SK-N-SH (cell line): ENCODE data around the gene SURF1. TPM values are rescaled to one million over a fixed set of nuclear protein-coding genes. Genes with fewer than 3 reads are reported as not detected.
A peak's percentile ranks its signal among the peaks of the same experiment; 100 is the strongest.
"Not testable (repeated sequence)": the region's sequence is repeated elsewhere in the genome, so short reads cannot be mapped to it uniquely, and the experiment has no call there.

Experiments
- CTCF ChIA-PET: fragments of 300-600, 350-600 bp; formaldehyde crosslinking; extraction: SDS; loops from one replicate; lab custom pipeline; 2021; lab: Yijun Ruan, JAX
- POLR2A ChIA-PET: fragments of 350-600 bp; sonication (Branson Sonifier 250); formaldehyde crosslinking; extraction: SDS; loops from one replicate; lab custom pipeline; 2020; ENCODE audit warnings: antibody characterized with exemption, inconsistent platforms; lab: Yijun Ruan, JAX
- DNase-seq: peaks from one replicate; pipeline ENCODE4 v3.0.0; 2012
- H2AFZ ChIP-seq: fragments of 200-600 bp; sonication (generic); 2 replicates; pipeline ENCODE4 v1.8.1; 2016; ENCODE audit warnings: antibody characterized with exemption, mild to moderate bottlenecking, low read depth
- H3F3A ChIP-seq: fragments of 200-600 bp; sonication (generic); replicated peaks from 2 replicates; pipeline ENCODE3; 2016; ENCODE audit warnings: antibody characterized with exemption, mild to moderate bottlenecking; ENCODE audit not compliant: insufficient read depth
- H3K27ac ChIP-seq, 2 experiments: fragments of 200-500 bp in 1 of 2; fragments of 200-600 bp in 1 of 2; sonication (Bioruptor generic) in 1 of 2; sonication (generic), shearing (Covaris generic) in 1 of 2; 2 replicates each; pipeline versions ENCODE4 v1.5.1 to v1.6.1; 2014 to 2016; ENCODE audit warnings: low read depth in 2 of 2, inconsistent platforms in 1 of 2, low read length in 1 of 2, mild to moderate bottlenecking in 1 of 2, mixed read lengths in 1 of 2
- H3K27me3 ChIP-seq: fragments of 200-600 bp; sonication (generic), shearing (Covaris generic); 2 replicates; pipeline ENCODE4 v1.6.1; 2016; ENCODE audit warnings: mixed run types; ENCODE audit not compliant: insufficient read depth
- H3K36me3 ChIP-seq, 2 experiments: fragments of 200-500 bp in 1 of 2; fragments of 200-600 bp in 1 of 2; sonication (Bioruptor generic) in 1 of 2; sonication (generic) in 1 of 2; replicated peaks in 1 of 2; 2 replicates each; pipeline versions ENCODE3 to v1.5.1; 2014 to 2016; ENCODE audit warnings: low read length in 1 of 2, mild to moderate bottlenecking in 1 of 2; ENCODE audit not compliant: insufficient read depth in 2 of 2, control insufficient read depth in 1 of 2
- H3K4me1 ChIP-seq, 2 experiments: fragments of 200-500 bp in 1 of 2; fragments of 200-600 bp in 1 of 2; sonication (Bioruptor generic) in 1 of 2; sonication (generic), shearing (Covaris generic) in 1 of 2; 2 replicates each; pipeline versions ENCODE4 v1.5.1 to v1.6.1; 2014 to 2016; ENCODE audit warnings: low read depth in 1 of 2, low read length in 1 of 2, mixed run types in 1 of 2; ENCODE audit not compliant: insufficient read depth in 2 of 2, control insufficient read depth in 1 of 2
- H3K4me2 ChIP-seq: fragments of 200-600 bp; sonication (generic), shearing (Covaris generic); 2 replicates; pipeline ENCODE4 v1.6.1; 2017; ENCODE audit warnings: mixed run types
- H3K4me3 ChIP-seq, 2 experiments: fragments of 200-500 bp in 1 of 2; fragments of 200-600 bp in 1 of 2; sonication (Bioruptor generic) in 1 of 2; sonication (generic), shearing (Covaris generic) in 1 of 2; 2 replicates each; pipeline versions ENCODE4 v1.5.1 to v1.8.1; 2014 to 2016; ENCODE audit warnings: low read depth in 2 of 2, inconsistent platforms in 1 of 2, low read length in 1 of 2, mild to moderate bottlenecking in 1 of 2, mixed read lengths in 1 of 2, moderate library complexity in 1 of 2
- H3K79me2 ChIP-seq: fragments of 200-600 bp; sonication (generic); 2 replicates; pipeline ENCODE4 v1.8.1; 2017; ENCODE audit warnings: mild to moderate bottlenecking; ENCODE audit not compliant: insufficient read depth
- H3K9ac ChIP-seq: fragments of 200-600 bp; sonication (generic); 2 replicates; pipeline ENCODE4 v1.6.1; 2017; ENCODE audit warnings: mixed run types
- H3K9me2 ChIP-seq: fragments of 200-600 bp; sonication (generic); 2 replicates; pipeline ENCODE4 v1.6.1; 2017; ENCODE audit warnings: mixed run types
- H3K9me3 ChIP-seq: fragments of 200-600 bp; sonication (generic); 2 replicates; pipeline ENCODE4 v1.6.1; 2017; ENCODE audit warnings: mixed run types, mild to moderate bottlenecking, moderate library complexity
- H4K20me1 ChIP-seq: fragments of 200-600 bp; sonication (generic); 2 replicates; pipeline ENCODE4 v1.6.1; 2017; ENCODE audit warnings: mild to moderate bottlenecking, mixed run types; ENCODE audit not compliant: insufficient read depth
- EP300 ChIP-seq, 2 experiments: IDR thresholded peaks; 2 replicates each; pipeline versions ENCODE4 v1.4.0 to v1.6.1; 2012; ENCODE audit warnings: borderline replicate concordance in 1 of 2, low read depth in 1 of 2, low read length in 1 of 2
- EZH2phosphoT487 ChIP-seq: fragments of 200-600 bp; sonication (generic); IDR thresholded peaks from 2 replicates; pipeline ENCODE4 v1.6.1; 2017; ENCODE audit warnings: low read depth, mixed run types, mild to moderate bottlenecking, antibody characterized with exemption, moderate library complexity, borderline replicate concordance
- GABPA ChIP-seq: IDR thresholded peaks from 2 replicates; pipeline ENCODE4 v1.4.0; 2012; ENCODE audit warnings: low read depth, mild to moderate bottlenecking
- GATA2 ChIP-seq: sonication (generic); formaldehyde crosslinking; IDR thresholded peaks from 2 replicates; pipeline ENCODE4 v1.5.0; 2020; ENCODE audit warnings: mild to moderate bottlenecking, missing genetic modification reagents
- JUND ChIP-seq: IDR thresholded peaks from 2 replicates; pipeline ENCODE4 v1.4.0; 2012
- MAX ChIP-seq: IDR thresholded peaks from 2 replicates; pipeline ENCODE4 v1.4.0; 2012; ENCODE audit warnings: low read depth
- MEF2A ChIP-seq: IDR thresholded peaks from 2 replicates; pipeline ENCODE4 v1.4.0; 2012; ENCODE audit warnings: low read depth, borderline replicate concordance
- MXI1 ChIP-seq: IDR thresholded peaks from 2 replicates; pipeline ENCODE4 v1.6.1; 2012; ENCODE audit warnings: mild to moderate bottlenecking, low read depth, low read length, improper control_type of control experiment
- NFIC ChIP-seq: IDR thresholded peaks from 2 replicates; pipeline ENCODE4 v1.4.0; 2012; ENCODE audit warnings: borderline replicate concordance
- NRF1 ChIP-seq: IDR thresholded peaks from 2 replicates; pipeline ENCODE4 v1.6.1; 2012; ENCODE audit warnings: low read depth, mild to moderate bottlenecking, low read length
- PBX3 ChIP-seq: IDR thresholded peaks from 2 replicates; pipeline ENCODE4; 2012
- RAD21 ChIP-seq: IDR thresholded peaks from 2 replicates; pipeline ENCODE4 v1.6.1; 2012; ENCODE audit warnings: mild to moderate bottlenecking, low read length
- RCOR1 ChIP-seq: fragments of 150-350 bp; IDR thresholded peaks from 2 replicates; pipeline ENCODE4 v1.6.1; 2017; ENCODE audit warnings: antibody characterized with exemption, low read length
- RFX5 ChIP-seq: IDR thresholded peaks from 2 replicates; pipeline ENCODE4 v1.6.1; 2012; ENCODE audit warnings: mild to moderate bottlenecking, improper control_type of control experiment, low read length
- RXRA ChIP-seq: IDR thresholded peaks from 2 replicates; pipeline ENCODE4 v1.4.0; 2012; ENCODE audit warnings: low read depth, mild to moderate bottlenecking, borderline replicate concordance
- SIN3A ChIP-seq: IDR thresholded peaks from 2 replicates; pipeline ENCODE4 v1.6.1; 2012; ENCODE audit warnings: low read depth, mild to moderate bottlenecking, low read length, moderate library complexity, borderline replicate concordance
- SMC3 ChIP-seq: IDR thresholded peaks from 2 replicates; pipeline ENCODE4 v1.6.1; 2012; ENCODE audit warnings: low read depth, low read length, improper control_type of control experiment
- TCF12 ChIP-seq: IDR thresholded peaks from 2 replicates; pipeline ENCODE4 v1.4.0; 2012
- TEAD4 ChIP-seq: IDR thresholded peaks from 2 replicates; pipeline ENCODE4 v1.4.0; 2012; ENCODE audit warnings: mild to moderate bottlenecking, borderline replicate concordance; ENCODE audit not compliant: insufficient read depth
- WGBS: methylation state at CpG from one replicate; pipeline ENCODE4 v1.1.6; 2017; ENCODE audit warnings: low lambda C conversion rate; 5-methylcytosine and 5-hydroxymethylcytosine counted together
- polyA plus RNA-seq, 3 experiments: library from polyadenylated mRNA; depleted of rRNA; stranded (reverse); fragments of >200 nt; gene quantifications; 2 replicates each; pipeline ENCODE4 v1.2.3, GENCODE V29; 2012
- TF ChIP-seq, protein P1 (sequence below): IDR thresholded peaks from 2 replicates; pipeline ENCODE4 v1.4.0; 2012; ENCODE audit warnings: low read depth, borderline replicate concordance

SURF1 gene
- polyA plus RNA-seq, 1 of the 3 experiments (the other 2 are of a cell fraction), result 103 TPM

- ChIA-PET CTCF (interaction anchor here (0.8 to 4.8 kb wide), 3 partner anchors 148 to 154 kb away, joined by 3 to 33 read pairs (median 7); no protein-coding TSS in a partner anchor), POLR2A (interaction anchor here (3.8 kb wide), 1 partner anchor 13 kb away, joined by 16 read pairs; the partner anchor contains the start of genes MED22 and RPL7A)
- Histone ChIP-seq H3K9ac (peak overlapping the region; percentile 85; the same call in 1 of the 2 replicates), H3F3A (peaks cover 20% of the 10 kb centered on the region), H3K4me1 (peaks cover 8 to 15% of the 10 kb centered on the region in 2 experiments; a peak in 1 of 4 replicates), H3K79me2 (peaks cover 27% of the 10 kb centered on the region), H3K36me3 (peaks cover 38 to 54% of the 10 kb centered on the region in 2 experiments), H3K4me3 (peak overlapping the region; percentile 70 to 100; a peak in 3 of 4 replicates), H4K20me1 (0 out of 2 replicates have a peak, but pooled peaks cover 13% of the 10 kb centered on the region), H3K4me2 (peak overlapping the region; percentile 89)
- not testable (repeated sequence) for H3K27ac ChIP-seq, H3K9me3 ChIP-seq, H2AFZ ChIP-seq, H3K9me2 ChIP-seq, H3K27me3 ChIP-seq, DNase-seq
- WGBS, result 85% methylated on average over 11 of the region's 11 CpGs
These were observed 21.4 kb downstream of the SURF1 start for GRCh38 chr9:133334888-133335287.

DNA sequence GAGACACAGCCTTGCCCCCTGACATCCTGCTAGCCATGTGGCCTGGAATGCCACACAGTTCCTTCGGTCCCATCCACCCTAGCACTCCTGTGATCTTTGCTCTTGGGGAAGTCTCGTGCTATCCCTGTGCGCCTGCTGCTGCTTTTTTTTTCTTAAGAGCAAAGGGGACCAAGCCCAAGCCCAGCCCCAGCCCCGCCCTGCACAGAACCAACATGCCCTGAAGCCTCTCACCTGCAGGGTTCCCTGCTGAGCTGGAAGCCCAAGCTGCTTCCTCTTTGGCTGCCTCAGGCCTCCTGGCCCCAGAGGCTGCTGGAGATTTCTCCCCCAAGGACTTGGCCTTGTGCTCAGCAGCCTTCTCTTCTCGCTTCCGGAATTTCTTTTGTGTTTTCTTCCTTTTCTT, 22.1 kb downstream of the SURF1 start:
- H2AFZ ChIP-seq, result no peak overlapping the region
- no peaks in the 10 kb centered on the region for H3K9me2 ChIP-seq
- H3K27me3 ChIP-seq, result no peaks in the 10 kb centered on the region
- 0 out of 2 replicates have a peak, but pooled peaks cover 13% of the 10 kb centered on the region for H4K20me1 ChIP-seq
- H3K4me1 ChIP-seq, result peaks cover 8 to 15% of the 10 kb centered on the region in 2 experiments; a peak in 1 of 4 replicates
- DNase-seq, result no peak
- peak overlapping the region in 1 of 2 experiments; percentile 70; a peak in 1 of 4 replicates for H3K4me3 ChIP-seq
- ChIA-PET POLR2A (interaction anchor here (0.5 to 3.8 kb wide), 2 partner anchors 14 to 21 kb away, joined by 3 to 16 read pairs; partner anchors contain the start of genes MED22 and RPL7A), CTCF (interaction anchor here (1.3 to 4.8 kb wide), 3 partner anchors 14 to 154 kb away, joined by 6 to 33 read pairs (median 7); partner anchors contain the start of genes MED22 and RPL7A)
- H3K79me2 ChIP-seq, result peaks cover 27% of the 10 kb centered on the region
- TF ChIP-seq JUND, result no peak
- TF ChIP-seq MEF2A, result no peak
- TF ChIP-seq TCF12, result no peak
- no peak for TF ChIP-seq SMC3
- TF ChIP-seq RFX5, result no peak
- TF ChIP-seq RAD21, result no peak
- no peak for TF ChIP-seq RXRA
- no peak for TF ChIP-seq EZH2phosphoT487
- no peak for TF ChIP-seq GABPA
- TF ChIP-seq TEAD4, result no peak
- no peak for TF ChIP-seq MAX
- TF ChIP-seq PBX3, result no peak
- TF ChIP-seq MXI1, result no peak
- no peak for TF ChIP-seq SIN3A
- no peak for TF ChIP-seq EP300 (IDR thresholded peaks at IDR 0.05; ENCODE audit: borderline replicate concordance in 1 of 2, low read depth in 1 of 2, low read length in 1 of 2)
- no peak for TF ChIP-seq NFIC
- TF ChIP-seq, protein P1, sequence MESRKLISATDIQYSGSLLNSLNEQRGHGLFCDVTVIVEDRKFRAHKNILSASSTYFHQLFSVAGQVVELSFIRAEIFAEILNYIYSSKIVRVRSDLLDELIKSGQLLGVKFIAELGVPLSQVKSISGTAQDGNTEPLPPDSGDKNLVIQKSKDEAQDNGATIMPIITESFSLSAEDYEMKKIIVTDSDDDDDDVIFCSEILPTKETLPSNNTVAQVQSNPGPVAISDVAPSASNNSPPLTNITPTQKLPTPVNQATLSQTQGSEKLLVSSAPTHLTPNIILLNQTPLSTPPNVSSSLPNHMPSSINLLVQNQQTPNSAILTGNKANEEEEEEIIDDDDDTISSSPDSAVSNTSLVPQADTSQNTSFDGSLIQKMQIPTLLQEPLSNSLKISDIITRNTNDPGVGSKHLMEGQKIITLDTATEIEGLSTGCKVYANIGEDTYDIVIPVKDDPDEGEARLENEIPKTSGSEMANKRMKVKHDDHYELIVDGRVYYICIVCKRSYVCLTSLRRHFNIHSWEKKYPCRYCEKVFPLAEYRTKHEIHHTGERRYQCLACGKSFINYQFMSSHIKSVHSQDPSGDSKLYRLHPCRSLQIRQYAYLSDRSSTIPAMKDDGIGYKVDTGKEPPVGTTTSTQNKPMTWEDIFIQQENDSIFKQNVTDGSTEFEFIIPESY, result no peak
- TF ChIP-seq NRF1, result no peak
- TF ChIP-seq RCOR1, result no peak
- no peak for TF ChIP-seq GATA2 (CRISPR knock-in tag)
- peaks cover 43 to 50% of the 10 kb centered on the region in 2 experiments for H3K36me3 ChIP-seq
- peaks cover 21% of the 10 kb centered on the region for H3F3A ChIP-seq
- 95% methylated on average over 6 of the region's 6 CpGs for WGBS
- H3K4me2 ChIP-seq, result peak overlapping the region; percentile 89
- H3K9ac ChIP-seq, result peak overlapping the region; percentile 85; the same call in 1 of the 2 replicates
- no peak overlapping the region for H3K27ac ChIP-seq
- H3K9me3 ChIP-seq, result no peaks in the 10 kb centered on the region
